ENCODE data around the gene C2CD4B. TPM values are rescaled to one million over a fixed set of nuclear protein-coding genes. Genes with fewer than 3 reads are reported as not detected.

Gene C2CD4B
- total RNA-seq, 1 donor from 2014 or later = not detected

DNA sequence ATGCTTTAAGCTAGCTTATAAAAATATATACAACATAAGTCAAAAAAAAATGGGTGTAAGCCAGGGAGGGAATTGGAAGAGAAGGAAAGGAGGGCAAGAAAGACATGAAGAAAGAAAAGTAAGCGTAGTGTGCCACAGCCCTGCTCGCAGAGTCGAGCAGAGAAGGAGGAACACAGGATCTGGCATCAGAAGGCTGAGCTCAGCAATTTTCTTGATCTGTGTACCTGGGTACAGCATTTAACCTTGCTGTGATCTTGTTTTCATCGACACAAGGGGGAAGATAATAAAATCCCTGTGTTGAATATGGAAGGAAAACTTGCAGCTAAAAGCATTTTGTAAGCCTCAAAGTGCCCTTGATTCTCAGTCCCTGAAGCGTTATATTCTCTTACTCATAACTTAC lies 23.7 kb upstream of the C2CD4B start:
- TF ChIP-seq EZH2phosphoT487 (IDR thresholded peaks at IDR 0.05) = no peak
- no peak for TF ChIP-seq EZH2 (IDR thresholded peaks at IDR 0.05)
- TF ChIP-seq, protein P1, sequence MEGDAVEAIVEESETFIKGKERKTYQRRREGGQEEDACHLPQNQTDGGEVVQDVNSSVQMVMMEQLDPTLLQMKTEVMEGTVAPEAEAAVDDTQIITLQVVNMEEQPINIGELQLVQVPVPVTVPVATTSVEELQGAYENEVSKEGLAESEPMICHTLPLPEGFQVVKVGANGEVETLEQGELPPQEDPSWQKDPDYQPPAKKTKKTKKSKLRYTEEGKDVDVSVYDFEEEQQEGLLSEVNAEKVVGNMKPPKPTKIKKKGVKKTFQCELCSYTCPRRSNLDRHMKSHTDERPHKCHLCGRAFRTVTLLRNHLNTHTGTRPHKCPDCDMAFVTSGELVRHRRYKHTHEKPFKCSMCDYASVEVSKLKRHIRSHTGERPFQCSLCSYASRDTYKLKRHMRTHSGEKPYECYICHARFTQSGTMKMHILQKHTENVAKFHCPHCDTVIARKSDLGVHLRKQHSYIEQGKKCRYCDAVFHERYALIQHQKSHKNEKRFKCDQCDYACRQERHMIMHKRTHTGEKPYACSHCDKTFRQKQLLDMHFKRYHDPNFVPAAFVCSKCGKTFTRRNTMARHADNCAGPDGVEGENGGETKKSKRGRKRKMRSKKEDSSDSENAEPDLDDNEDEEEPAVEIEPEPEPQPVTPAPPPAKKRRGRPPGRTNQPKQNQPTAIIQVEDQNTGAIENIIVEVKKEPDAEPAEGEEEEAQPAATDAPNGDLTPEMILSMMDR (IDR thresholded peaks at IDR 0.05) = no peak
- no peaks in the 10 kb centered on the region for H3K36me3 Mint-ChIP-seq
- no peak overlapping the region for H3K27ac ChIP-seq
- no peak overlapping the region for H3K4me3 Mint-ChIP-seq
- H3K9ac ChIP-seq = no peak overlapping the region
- peaks cover 7% of the 10 kb centered on the region for H3K27me3 Mint-ChIP-seq (ENCODE audit: insufficient read depth, low read depth)
- H3K9me3 ChIP-seq (ENCODE audit: low read depth) = no peaks in the 10 kb centered on the region
- DNase-seq (ENCODE audit: low spot score) = no peak
- peaks cover 5% of the 10 kb centered on the region for H3K4me1 ChIP-seq
- H3F3A ChIP-seq (ENCODE audit: low read depth) = no peaks in the 10 kb centered on the region
- no peak overlapping the region for H2AFZ ChIP-seq (replicated peaks)
- no peaks in the 10 kb centered on the region for H4K20me1 ChIP-seq (ENCODE audit: low read depth)
- no peaks in the 10 kb centered on the region for H3K4me1 Mint-ChIP-seq
- no peak overlapping the region for H3K4me2 ChIP-seq
- H3K27me3 ChIP-seq = no peaks in the 10 kb centered on the region
- no peaks in the 10 kb centered on the region for H3K79me2 ChIP-seq (ENCODE audit: low read depth)
- H3K9me3 Mint-ChIP-seq = no peaks in the 10 kb centered on the region
- no peak overlapping the region for H3K4me3 ChIP-seq
- H3K27ac Mint-ChIP-seq = no peak overlapping the region
- H3K36me3 ChIP-seq = no peaks in the 10 kb centered on the region

DNA sequence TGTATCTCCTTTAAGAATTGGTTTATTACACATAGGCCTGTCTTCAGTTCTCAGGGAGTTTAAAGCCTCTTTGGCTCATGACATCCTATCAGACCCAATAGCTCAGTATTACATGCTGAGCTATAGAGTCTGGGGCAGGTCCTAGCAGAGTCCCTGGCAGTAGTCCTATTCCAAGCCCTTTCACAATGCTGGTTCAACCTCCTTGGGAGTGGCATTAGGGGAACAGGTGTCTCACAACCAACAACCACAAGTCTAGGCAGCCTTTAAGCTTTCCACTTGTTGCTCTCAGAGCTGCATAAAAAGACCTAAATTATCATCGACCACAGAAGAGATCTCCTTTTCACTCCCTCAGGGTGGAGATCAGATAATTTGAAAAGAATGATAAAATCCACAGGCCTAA lies 22.8 kb upstream of the C2CD4B start:
- Histone ChIP-seq H2AFZ (replicated peaks) (no peak overlapping the region), H3K27me3 (no peaks in the 10 kb centered on the region), H4K20me1 (ENCODE audit: low read depth) (no peaks in the 10 kb centered on the region), H3K79me2 (ENCODE audit: low read depth) (no peaks in the 10 kb centered on the region), H3K4me2 (no peak overlapping the region), H3K4me3 (no peak overlapping the region), H3K27ac (no peak overlapping the region), H3K36me3 (no peaks in the 10 kb centered on the region), H3K9ac (no peak overlapping the region), H3K4me1 (peaks cover 5% of the 10 kb centered on the region), H3K9me3 (ENCODE audit: low read depth) (no peaks in the 10 kb centered on the region), H3F3A (ENCODE audit: low read depth) (no peaks in the 10 kb centered on the region)
- H3K27me3 Mint-ChIP-seq (ENCODE audit: insufficient read depth, low read depth) = peaks cover 7% of the 10 kb centered on the region
- DNase-seq (ENCODE audit: low spot score) = no peak
- no peak overlapping the region for H3K27ac Mint-ChIP-seq
- H3K4me1 Mint-ChIP-seq = no peaks in the 10 kb centered on the region
- no peaks in the 10 kb centered on the region for H3K36me3 Mint-ChIP-seq
- TF ChIP-seq EZH2phosphoT487 (IDR thresholded peaks at IDR 0.05) (no peak), EZH2 (IDR thresholded peaks at IDR 0.05) (no peak)
- TF ChIP-seq, protein P1 (IDR thresholded peaks at IDR 0.05) = no peak
- H3K9me3 Mint-ChIP-seq = no peaks in the 10 kb centered on the region
- H3K4me3 Mint-ChIP-seq = no peak overlapping the region

- Mint-ChIP-seq H3K4me1 (no peaks in the 10 kb centered on the region), H3K4me3 (no peak overlapping the region), H3K36me3 (no peaks in the 10 kb centered on the region), H3K27ac (peak overlapping the region; percentile 23), H3K27me3 (ENCODE audit: insufficient read depth, low read depth) (peaks cover 7% of the 10 kb centered on the region), H3K9me3 (no peaks in the 10 kb centered on the region)
- Histone ChIP-seq H3K4me1 (peaks cover 5% of the 10 kb centered on the region), H3K36me3 (no peaks in the 10 kb centered on the region), H3K27me3 (no peaks in the 10 kb centered on the region), H2AFZ (replicated peaks) (no peak overlapping the region), H3F3A (ENCODE audit: low read depth) (no peaks in the 10 kb centered on the region), H3K9me3 (ENCODE audit: low read depth) (no peaks in the 10 kb centered on the region), H3K4me3 (no peak overlapping the region), H3K27ac (no peak overlapping the region), H3K4me2 (no peak overlapping the region), H3K79me2 (ENCODE audit: low read depth) (no peaks in the 10 kb centered on the region), H3K9ac (no peak overlapping the region), H4K20me1 (ENCODE audit: low read depth) (no peaks in the 10 kb centered on the region)
- TF ChIP-seq EZH2phosphoT487 (IDR thresholded peaks at IDR 0.05) (no peak), EZH2 (IDR thresholded peaks at IDR 0.05) (no peak)
- TF ChIP-seq, protein P1 (IDR thresholded peaks at IDR 0.05) = no peak
- DNase-seq (ENCODE audit: low spot score) = no peak
Observed at GRCh38 chr15:62187425-62187824, 22.3 kb upstream of the C2CD4B start.

Measured in neural progenitor cell (in vitro differentiated cells).